Prostate gland (tissue), 2 donors: Measurements from ENCODE around the gene FAM222A. TPM values are rescaled to one million over a fixed set of nuclear protein-coding genes. Genes with fewer than 3 reads are reported as not detected.

Source experiments
- DNase-seq: peaks from one replicate; pipeline ENCODE4 v3.0.0-alpha.2; 2019; ENCODE audit warnings: low spot score
- H3K27ac ChIP-seq, 2 donors: fragments of 200-600 bp; sonication (generic); 2 replicates each; pipeline ENCODE4 v1.5.1; 2017 to 2019
- H3K27me3 ChIP-seq: fragments of 200-600 bp; sonication (generic); replicated peaks from 2 replicates; pipeline ENCODE4 v1.5.1; 2019; ENCODE audit not compliant: insufficient read depth
- H3K36me3 ChIP-seq, 2 donors: fragments of 200-600 bp; sonication (generic); 1 replicate in 1 of 2; 2 replicates in 1 of 2; pipeline versions ENCODE4 v1.5.1 to v1.8.1; 2017 to 2019
- H3K4me1 ChIP-seq: fragments of 200-600 bp; sonication (generic); replicated peaks from 2 replicates; pipeline ENCODE4 v1.5.1; 2019
- H3K4me3 ChIP-seq, 2 donors: fragments of 200-600 bp; sonication (generic); 2 replicates each; pipeline ENCODE4 v1.5.1; 2017 to 2019
- H3K9me3 ChIP-seq: fragments of 200-600 bp; sonication (generic); 2 replicates; pipeline ENCODE4 v1.5.1; 2017
- POLR2A ChIP-seq: fragments of 450-650 bp; IDR thresholded peaks from one replicate; pipeline ENCODE4 v1.6.1; 2016; ENCODE audit warnings: antibody characterized with exemption, mild to moderate bottlenecking
- POLR2AphosphoS5 ChIP-seq: sonication (generic); formaldehyde crosslinking; IDR thresholded peaks from one replicate; pipeline ENCODE4 v1.6.1; 2017; ENCODE audit warnings: antibody characterized with exemption
- WGBS: methylation state at CpG from one replicate; pipeline ENCODE4 v1.1.5; 2018; 5-methylcytosine and 5-hydroxymethylcytosine counted together
- intact Hi-C: fragments of 100-400 bp; cut with DNase I; formaldehyde crosslinking; loops from one replicate; pipeline ENCODE4 v1.14.2; 2022
- total RNA-seq, 2 donors: library from RNA; depleted of rRNA; stranded (reverse); fragments of >200 nt; gene quantifications; one replicate each; pipeline ENCODE4 v1.1.0, GENCODE V29; 2016
- TF ChIP-seq, protein P1 (sequence below), 4 experiments: fragments of 200-600 bp in 2 of 4; fragments of 450-650 bp in 2 of 4; sonication (generic) in 2 of 4; IDR thresholded peaks; 1 replicate in 3 of 4; 2 replicates in 1 of 4; pipeline ENCODE4 v1.5.1; 2016 to 2019; ENCODE audit warnings: antibody characterized with exemption in 4 of 4, mild to moderate bottlenecking in 2 of 4, moderate library complexity in 2 of 4

The FAM222A gene
- total RNA-seq, 2 donors from 2014 or later = 2.0 to 52.3 TPM

DNA sequence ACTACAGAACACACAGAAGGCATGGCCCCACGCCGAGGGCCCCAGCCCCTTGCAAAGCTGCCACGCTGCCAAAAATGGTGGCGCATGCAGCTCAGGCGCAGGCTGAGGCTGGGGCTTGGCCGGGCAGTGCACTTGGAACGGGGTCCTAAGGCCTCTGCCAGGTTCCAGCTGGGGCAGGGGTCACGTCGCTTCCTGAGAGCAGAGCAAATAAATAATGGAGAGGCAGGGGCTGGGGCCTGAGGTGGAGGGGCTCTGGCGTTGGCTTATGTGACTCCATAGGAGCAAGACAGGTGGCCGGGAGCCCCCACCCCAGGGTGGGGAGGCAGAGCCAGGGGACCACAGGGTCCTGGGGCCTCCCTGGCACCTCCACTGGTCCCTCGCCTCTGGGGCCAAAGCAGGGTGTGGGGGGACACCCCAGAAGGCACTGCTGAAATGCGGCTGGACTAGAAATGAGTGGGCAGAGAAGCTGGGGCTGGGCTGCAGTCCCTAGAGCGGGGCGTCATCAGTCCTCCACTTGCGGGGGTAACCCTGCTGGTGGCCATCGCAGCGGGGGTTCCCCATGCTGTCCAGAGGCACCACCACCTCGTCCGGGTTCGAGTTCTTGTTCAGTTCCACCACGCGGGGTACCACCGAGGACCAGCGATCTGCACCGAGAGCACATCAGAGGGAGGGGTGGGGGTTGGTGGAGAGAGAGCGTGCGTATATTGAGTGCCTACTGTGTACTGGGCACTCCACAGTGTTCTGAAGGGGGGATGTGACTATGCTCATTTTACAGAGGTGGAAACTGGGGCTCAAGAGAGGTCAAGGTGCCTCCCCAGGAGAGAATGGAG, 69.7 kb downstream of the FAM222A start:
- H3K27me3 ChIP-seq = no peaks in the 10 kb centered on the region
- no peak for DNase-seq
- no peaks in the 10 kb centered on the region for H3K4me1 ChIP-seq
- no peaks in the 10 kb centered on the region for H3K9me3 ChIP-seq
- intact Hi-C loops = no loop called here
- TF ChIP-seq, protein P1, sequence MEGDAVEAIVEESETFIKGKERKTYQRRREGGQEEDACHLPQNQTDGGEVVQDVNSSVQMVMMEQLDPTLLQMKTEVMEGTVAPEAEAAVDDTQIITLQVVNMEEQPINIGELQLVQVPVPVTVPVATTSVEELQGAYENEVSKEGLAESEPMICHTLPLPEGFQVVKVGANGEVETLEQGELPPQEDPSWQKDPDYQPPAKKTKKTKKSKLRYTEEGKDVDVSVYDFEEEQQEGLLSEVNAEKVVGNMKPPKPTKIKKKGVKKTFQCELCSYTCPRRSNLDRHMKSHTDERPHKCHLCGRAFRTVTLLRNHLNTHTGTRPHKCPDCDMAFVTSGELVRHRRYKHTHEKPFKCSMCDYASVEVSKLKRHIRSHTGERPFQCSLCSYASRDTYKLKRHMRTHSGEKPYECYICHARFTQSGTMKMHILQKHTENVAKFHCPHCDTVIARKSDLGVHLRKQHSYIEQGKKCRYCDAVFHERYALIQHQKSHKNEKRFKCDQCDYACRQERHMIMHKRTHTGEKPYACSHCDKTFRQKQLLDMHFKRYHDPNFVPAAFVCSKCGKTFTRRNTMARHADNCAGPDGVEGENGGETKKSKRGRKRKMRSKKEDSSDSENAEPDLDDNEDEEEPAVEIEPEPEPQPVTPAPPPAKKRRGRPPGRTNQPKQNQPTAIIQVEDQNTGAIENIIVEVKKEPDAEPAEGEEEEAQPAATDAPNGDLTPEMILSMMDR (IDR thresholded peaks at IDR 0.05) = no peak
- TF ChIP-seq POLR2AphosphoS5 (no peak), POLR2A (no peak)
- H3K36me3 ChIP-seq = no peaks in the 10 kb centered on the region
- H3K27ac ChIP-seq = no peak overlapping the region
- WGBS = 89% methylated on average over 28 of the region's 28 CpGs
- no peak overlapping the region for H3K4me3 ChIP-seq

DNA sequence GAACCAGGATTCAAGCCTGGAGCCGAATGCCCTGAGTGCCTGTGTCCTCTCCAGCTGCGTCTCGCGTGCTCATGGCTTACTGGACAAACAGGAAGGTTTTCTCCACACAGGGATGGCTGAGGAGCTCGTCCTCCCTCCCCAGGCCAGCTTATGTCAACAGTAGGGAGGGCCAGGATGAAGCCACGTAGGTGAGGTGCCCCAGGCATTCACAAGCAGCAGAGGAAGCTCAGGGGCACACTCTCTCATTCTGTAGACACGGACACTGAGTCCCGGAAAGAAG, 70.3 kb downstream of the FAM222A start:
- no peaks in the 10 kb centered on the region for H3K9me3 ChIP-seq
- no peaks in the 10 kb centered on the region for H3K4me1 ChIP-seq
- no peak overlapping the region for H3K27ac ChIP-seq
- no peaks in the 10 kb centered on the region for H3K27me3 ChIP-seq
- DNase-seq = peak; percentile 20
- TF ChIP-seq, protein P1 (IDR thresholded peaks at IDR 0.05) = no peak
- TF ChIP-seq POLR2A = no peak
- intact Hi-C loops = no loop called here
- 47% methylated on average over 8 of the region's 8 CpGs for WGBS
- H3K4me3 ChIP-seq = no peak overlapping the region
- H3K36me3 ChIP-seq = no peaks in the 10 kb centered on the region

DNA sequence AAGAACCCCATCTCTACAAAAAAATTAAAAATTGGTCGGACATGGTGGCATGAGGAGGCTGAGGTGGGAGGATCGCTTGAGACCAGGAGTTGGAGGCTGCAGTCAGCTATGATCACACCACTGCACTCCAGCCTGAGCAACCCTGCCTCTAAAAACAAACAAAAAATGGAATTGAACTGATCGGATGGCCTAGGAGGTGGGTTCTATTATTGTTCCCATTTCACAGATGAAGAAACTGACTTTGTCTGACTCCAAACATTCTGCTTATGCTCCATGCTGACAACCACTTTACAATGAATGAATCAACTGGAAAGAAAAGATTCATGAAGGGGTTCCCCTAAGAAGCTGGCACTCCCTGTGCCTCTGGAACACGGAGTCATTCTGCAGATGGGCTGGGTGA, 72.2 kb downstream of the FAM222A start:
- intact Hi-C loops = no loop called here
- Histone ChIP-seq H3K27ac (no peak overlapping the region), H3K27me3 (no peaks in the 10 kb centered on the region), H3K4me1 (no peaks in the 10 kb centered on the region), H3K36me3 (no peaks in the 10 kb centered on the region), H3K9me3 (no peaks in the 10 kb centered on the region), H3K4me3 (no peak overlapping the region)
- no peak for DNase-seq
- WGBS = 99% methylated on average over 4 of the region's 4 CpGs
- TF ChIP-seq POLR2A (no peak), POLR2AphosphoS5 (no peak)
- TF ChIP-seq, protein P1 (IDR thresholded peaks at IDR 0.05) = no peak

DNA sequence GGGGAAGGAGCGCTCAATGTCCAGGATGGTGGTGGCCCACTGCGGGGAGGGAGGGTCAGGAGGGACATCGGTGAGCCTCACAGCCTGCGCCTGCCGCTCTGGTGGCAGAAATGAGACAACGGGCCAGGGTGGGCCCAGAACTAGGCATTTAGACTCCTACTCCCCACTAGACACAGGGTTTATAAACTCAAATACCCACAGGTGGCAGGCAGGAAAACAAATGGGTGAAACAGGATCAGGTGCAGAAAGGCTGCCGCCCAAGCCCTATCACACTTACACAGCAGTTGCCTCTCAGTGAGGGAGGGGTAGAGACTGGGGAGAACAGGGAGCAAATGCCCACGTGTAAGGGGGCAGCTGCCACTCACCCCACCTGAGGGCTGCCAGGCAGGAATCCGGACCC, 73.2 kb downstream of the FAM222A start:
- Histone ChIP-seq H3K36me3 (no peaks in the 10 kb centered on the region), H3K9me3 (no peaks in the 10 kb centered on the region), H3K4me1 (no peaks in the 10 kb centered on the region), H3K4me3 (no peak overlapping the region), H3K27ac (no peak overlapping the region), H3K27me3 (no peaks in the 10 kb centered on the region)
- DNase-seq = no peak
- 84% methylated on average over 9 of the region's 9 CpGs for WGBS
- intact Hi-C loops = no loop called here
- no peak for TF ChIP-seq POLR2A
- TF ChIP-seq, protein P1 (IDR thresholded peaks at IDR 0.05) = no peak
- TF ChIP-seq POLR2AphosphoS5 = no peak

DNA sequence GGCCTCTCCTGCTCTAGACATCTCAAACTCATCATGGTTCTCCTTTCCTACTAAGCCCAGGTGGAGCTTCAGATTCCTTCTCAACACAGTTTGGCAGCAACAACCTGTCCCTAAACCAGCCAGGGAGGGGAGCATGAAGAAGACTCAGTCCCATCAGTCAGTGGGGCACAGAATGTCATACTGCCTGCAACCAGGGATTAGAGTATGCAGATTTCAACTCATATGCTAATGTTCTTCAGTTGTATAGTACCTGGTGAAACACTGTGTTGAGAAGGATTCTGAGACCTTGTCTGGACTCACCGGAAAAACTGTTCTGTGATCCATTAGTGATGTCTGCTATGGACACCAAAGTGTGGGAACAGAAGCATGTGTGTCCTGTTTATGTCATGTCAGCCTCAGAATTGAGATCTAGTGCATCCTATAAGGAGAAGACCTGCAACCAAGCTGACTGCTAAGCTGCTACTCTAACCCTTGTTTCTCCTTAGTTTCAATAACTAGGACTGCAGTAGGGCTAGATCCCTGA, 76.0 kb downstream of the FAM222A start:
- 92% methylated on average over 1 of the region's 1 CpG for WGBS
- no peak for DNase-seq
- TF ChIP-seq, protein P1 (IDR thresholded peaks at IDR 0.05) = no peak
- TF ChIP-seq POLR2A (no peak), POLR2AphosphoS5 (no peak)
- Histone ChIP-seq H3K4me1 (no peaks in the 10 kb centered on the region), H3K36me3 (no peaks in the 10 kb centered on the region), H3K9me3 (no peaks in the 10 kb centered on the region), H3K27ac (no peak overlapping the region), H3K4me3 (no peak overlapping the region), H3K27me3 (no peaks in the 10 kb centered on the region)
- intact Hi-C loops = no loop called here
